Measurements from ENCODE around the gene POLK. TPM values are rescaled to one million over a fixed set of nuclear protein-coding genes. Genes with fewer than 3 reads are reported as not detected.
"Not testable (repeated sequence)": the region's sequence is repeated elsewhere in the genome, so short reads cannot be mapped to it uniquely, and the experiment has no call there.

Gene POLK
- total RNA-seq, 2 donors from 2014 or later = 13.7 to 16.8 TPM

- intact Hi-C loops (cut with DNase I) = no loop called here
- no peak overlapping the region for H3K27ac ChIP-seq
- H3K4me1 ChIP-seq = no peaks in the 10 kb centered on the region
- no peak for DNase-seq
- H3K36me3 ChIP-seq = no peaks in the 10 kb centered on the region
- H3K9ac ChIP-seq (ENCODE audit: low read depth in 2 of 2, low read length in 2 of 2) = no peak overlapping the region
- no peak overlapping the region for H3K4me3 ChIP-seq
- H3K27me3 ChIP-seq = no peaks in the 10 kb centered on the region
- TF ChIP-seq, protein P1, sequence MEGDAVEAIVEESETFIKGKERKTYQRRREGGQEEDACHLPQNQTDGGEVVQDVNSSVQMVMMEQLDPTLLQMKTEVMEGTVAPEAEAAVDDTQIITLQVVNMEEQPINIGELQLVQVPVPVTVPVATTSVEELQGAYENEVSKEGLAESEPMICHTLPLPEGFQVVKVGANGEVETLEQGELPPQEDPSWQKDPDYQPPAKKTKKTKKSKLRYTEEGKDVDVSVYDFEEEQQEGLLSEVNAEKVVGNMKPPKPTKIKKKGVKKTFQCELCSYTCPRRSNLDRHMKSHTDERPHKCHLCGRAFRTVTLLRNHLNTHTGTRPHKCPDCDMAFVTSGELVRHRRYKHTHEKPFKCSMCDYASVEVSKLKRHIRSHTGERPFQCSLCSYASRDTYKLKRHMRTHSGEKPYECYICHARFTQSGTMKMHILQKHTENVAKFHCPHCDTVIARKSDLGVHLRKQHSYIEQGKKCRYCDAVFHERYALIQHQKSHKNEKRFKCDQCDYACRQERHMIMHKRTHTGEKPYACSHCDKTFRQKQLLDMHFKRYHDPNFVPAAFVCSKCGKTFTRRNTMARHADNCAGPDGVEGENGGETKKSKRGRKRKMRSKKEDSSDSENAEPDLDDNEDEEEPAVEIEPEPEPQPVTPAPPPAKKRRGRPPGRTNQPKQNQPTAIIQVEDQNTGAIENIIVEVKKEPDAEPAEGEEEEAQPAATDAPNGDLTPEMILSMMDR (IDR thresholded peaks at IDR 0.05) = no peak
- H3K9me3 ChIP-seq = no peaks in the 10 kb centered on the region
Measured at GRCh38 chr5:75482482-75482881, 29.2 kb upstream of the POLK start.

- TF ChIP-seq, protein P1 (IDR thresholded peaks at IDR 0.05) = no peak
- no peak overlapping the region for H3K9ac ChIP-seq (ENCODE audit: low read depth in 2 of 2, low read length in 2 of 2)
- no peak overlapping the region for H3K27ac ChIP-seq
- H3K9me3 ChIP-seq = no peaks in the 10 kb centered on the region
- H3K4me1 ChIP-seq = no peaks in the 10 kb centered on the region
- DNase-seq = no peak
- no peak overlapping the region for H3K4me3 ChIP-seq
- no peaks in the 10 kb centered on the region for H3K27me3 ChIP-seq
- intact Hi-C loops (cut with DNase I) = no loop called here
- H3K36me3 ChIP-seq = no peaks in the 10 kb centered on the region
Measured at GRCh38 chr5:75484605-75485004, 27.1 kb upstream of the POLK start.

DNA sequence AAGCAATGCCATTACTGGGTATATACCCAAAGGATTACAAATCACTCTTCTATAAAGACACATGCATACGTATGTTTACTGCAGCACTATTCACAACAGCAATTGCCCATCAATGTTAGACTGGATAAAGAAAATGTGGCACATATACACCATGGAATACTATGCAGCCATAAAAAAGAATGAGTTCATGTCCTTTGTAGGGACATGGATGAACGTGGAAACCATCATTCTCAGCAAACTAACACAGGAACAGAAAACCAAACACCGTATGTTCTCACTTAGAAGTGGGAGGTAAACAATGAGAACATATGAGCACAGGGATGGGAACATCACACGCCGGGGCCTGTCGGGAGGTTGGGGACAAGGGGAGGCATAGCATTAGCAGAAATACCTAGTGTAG lies 21.8 kb upstream of the POLK start:
- intact Hi-C loops (cut with DNase I); H3K27me3 ChIP-seq; H3K27ac ChIP-seq; H3K9me3 ChIP-seq; H3K4me3 ChIP-seq; H3K36me3 ChIP-seq; DNase-seq; H3K4me1 ChIP-seq; H3K9ac ChIP-seq (ENCODE audit: low read depth in 2 of 2, low read length in 2 of 2): not testable (repeated sequence)

DNA sequence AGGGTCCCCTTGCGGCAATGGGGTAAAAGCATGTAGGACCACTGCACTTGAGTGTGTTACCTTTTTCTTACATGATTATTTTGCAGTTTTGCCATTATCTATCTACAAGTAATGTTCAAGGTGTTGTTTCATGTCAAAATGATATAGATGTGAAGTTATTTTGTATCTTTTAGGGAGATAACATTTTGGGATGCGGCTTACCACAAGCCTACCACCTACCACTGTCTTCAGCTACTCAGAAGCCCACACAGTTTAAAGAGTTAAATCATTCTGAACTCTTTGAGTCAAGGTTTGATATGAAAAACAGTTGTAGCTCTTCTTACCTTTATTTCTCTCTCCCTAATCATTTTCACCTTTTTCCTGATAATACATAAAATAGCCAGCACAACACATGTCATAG lies 20.1 kb upstream of the POLK start:
- Histone ChIP-seq H3K9ac (ENCODE audit: low read depth in 2 of 2, low read length in 2 of 2) (no peak overlapping the region), H3K36me3 (no peaks in the 10 kb centered on the region), H3K27ac (no peak overlapping the region), H3K9me3 (no peaks in the 10 kb centered on the region), H3K4me3 (no peak overlapping the region), H3K27me3 (no peaks in the 10 kb centered on the region), H3K4me1 (no peaks in the 10 kb centered on the region)
- DNase-seq = no peak
- intact Hi-C loops (cut with DNase I) = no loop called here
- TF ChIP-seq, protein P1 (IDR thresholded peaks at IDR 0.05) = no peak

DNA sequence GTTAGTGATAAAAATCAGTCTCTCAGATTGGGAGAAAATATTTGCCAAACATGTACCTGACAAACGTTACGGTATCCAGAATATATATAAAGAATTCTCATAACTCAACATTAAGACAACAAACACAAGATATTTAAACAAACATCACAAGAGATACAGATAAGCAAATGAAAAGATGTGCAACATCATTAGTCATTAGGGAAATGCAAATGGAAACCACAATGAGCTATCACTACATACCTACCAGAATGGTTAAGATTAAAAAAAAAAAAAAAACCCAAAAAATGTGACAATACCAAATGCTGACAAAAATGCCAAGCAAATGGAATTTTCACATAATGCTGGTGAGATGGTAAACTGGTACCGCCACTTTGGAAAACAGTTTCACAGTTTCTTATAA lies 15.7 kb upstream of the POLK start:
- Histone ChIP-seq H3K27ac (no peak overlapping the region), H3K9me3 (no peaks in the 10 kb centered on the region), H3K4me1 (no peaks in the 10 kb centered on the region), H3K27me3 (no peaks in the 10 kb centered on the region), H3K36me3 (no peaks in the 10 kb centered on the region), H3K9ac (ENCODE audit: low read depth in 2 of 2, low read length in 2 of 2) (no peak overlapping the region), H3K4me3 (no peak overlapping the region)
- DNase-seq = no peak
- intact Hi-C loops (cut with DNase I) = no loop called here
- TF ChIP-seq, protein P1 (IDR thresholded peaks at IDR 0.05) = no peak

DNA sequence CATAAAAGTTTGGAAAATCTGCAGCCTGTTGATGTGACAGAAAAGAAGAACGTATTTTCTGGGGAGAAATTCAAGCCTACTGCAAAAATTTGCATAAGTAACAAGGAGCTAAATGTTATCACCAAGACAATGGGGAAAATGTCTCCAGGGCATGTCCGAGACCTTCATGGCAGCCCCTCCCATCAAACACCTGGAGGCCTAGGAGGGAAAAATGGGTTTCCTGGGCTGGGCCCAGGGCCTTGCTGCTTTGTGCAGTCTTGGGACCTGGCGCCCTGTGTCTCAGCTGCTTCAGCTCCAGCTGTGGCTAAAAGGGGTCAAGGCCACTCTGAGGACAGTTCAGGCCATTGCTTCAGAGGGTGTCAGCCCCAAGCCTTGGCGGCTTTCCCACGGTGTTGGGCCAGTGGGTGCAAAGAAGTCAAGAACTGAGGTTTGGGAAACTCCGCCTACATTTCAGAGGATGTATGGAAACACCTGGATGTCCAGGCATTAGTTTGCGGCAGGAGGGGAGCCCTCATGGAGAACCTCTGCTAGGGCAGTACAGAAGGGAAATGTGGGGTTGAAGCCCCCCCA lies 13.4 kb upstream of the POLK start:
- Histone ChIP-seq H3K27me3 (no peaks in the 10 kb centered on the region), H3K4me1 (no peaks in the 10 kb centered on the region), H3K9me3 (no peaks in the 10 kb centered on the region), H3K27ac (no peak overlapping the region), H3K36me3 (no peaks in the 10 kb centered on the region), H3K4me3 (no peak overlapping the region), H3K9ac (ENCODE audit: low read depth in 2 of 2, low read length in 2 of 2) (no peak overlapping the region)
- no peak for DNase-seq
- intact Hi-C loops (cut with DNase I) = no loop called here
- TF ChIP-seq, protein P1 (IDR thresholded peaks at IDR 0.05) = no peak

GRCh38 chr5:75498875-75499274 lies 12.8 kb upstream of the POLK start:
- H3K27me3 ChIP-seq; H3K9me3 ChIP-seq; DNase-seq; H3K27ac ChIP-seq; H3K9ac ChIP-seq (ENCODE audit: low read depth in 2 of 2, low read length in 2 of 2); intact Hi-C loops (cut with DNase I); H3K4me3 ChIP-seq; H3K4me1 ChIP-seq; H3K36me3 ChIP-seq: not testable (repeated sequence)

DNA sequence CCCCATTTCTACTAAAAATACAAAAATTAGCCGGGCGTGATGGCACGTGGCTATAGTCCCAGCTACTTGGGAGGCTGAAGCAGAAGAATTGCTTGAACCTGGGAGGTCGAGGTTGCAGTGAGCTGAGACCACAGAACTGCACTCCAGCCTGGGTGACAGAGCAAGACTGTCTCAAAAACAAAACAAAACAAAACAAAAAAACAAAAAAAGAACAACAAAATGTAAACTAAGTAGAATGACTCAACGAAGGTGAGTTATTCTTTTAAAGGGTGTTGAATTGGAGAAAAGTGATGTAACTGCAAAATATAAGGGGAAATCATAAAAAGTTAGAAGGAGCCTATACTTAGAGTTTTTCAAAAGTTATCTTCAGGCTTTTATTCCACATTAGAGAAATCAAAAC lies 6.6 kb upstream of the POLK start:
- H3K4me1 ChIP-seq; H3K36me3 ChIP-seq; H3K9ac ChIP-seq (ENCODE audit: low read depth in 2 of 2, low read length in 2 of 2); H3K4me3 ChIP-seq; H3K27ac ChIP-seq; DNase-seq; H3K27me3 ChIP-seq; H3K9me3 ChIP-seq: not testable (repeated sequence)
- intact Hi-C loops (cut with DNase I) = loop anchor here (10.0 kb wide), 1 partner anchor 150 kb away; no protein-coding TSS in a partner anchor
